ENCODE data around the gene PIN4.
"Not testable (repeated sequence)": the region's sequence is repeated elsewhere in the genome, so short reads cannot be mapped to it uniquely, and the experiment has no call there.

PIN4 gene

GRCh38 chrX:72181178-72182125 lies at the start of gene PIN4:
TSS of gene PIN4 (plus strand) at chrX:72181757. CDS start at chrX:72181786, 29 bp downstream.
- peak; percentile 52 to 66 for DNase-seq (ENCODE audit: low read depth in 2 of 2)

- DNase-seq (ENCODE audit: low read depth in 2 of 2), result no peak
Observed at GRCh38 chrX:72132456-72132855, 49.1 kb upstream of the PIN4 start.

- DNase-seq (ENCODE audit: low read depth in 2 of 2), result no peak
Observed at GRCh38 chrX:72133851-72134546, 47.6 kb upstream of the PIN4 start.

- no peak for DNase-seq (ENCODE audit: low read depth in 2 of 2)
Observed at GRCh38 chrX:72137846-72138495, 43.6 kb upstream of the PIN4 start.

GRCh38 chrX:72139538-72139937 lies 42.0 kb upstream of the PIN4 start:
- no peak for DNase-seq (ENCODE audit: low read depth in 2 of 2)

GRCh38 chrX:72141372-72142004 lies 40.1 kb upstream of the PIN4 start:
- no peak for DNase-seq (ENCODE audit: low read depth in 2 of 2)

- DNase-seq (ENCODE audit: low read depth in 2 of 2), result no peak
Observed at GRCh38 chrX:72142094-72142793, 39.3 kb upstream of the PIN4 start.

GRCh38 chrX:72142794-72143608 lies 38.6 kb upstream of the PIN4 start:
- DNase-seq (ENCODE audit: low read depth in 2 of 2), result no peak

GRCh38 chrX:72143609-72143907 lies 38.0 kb upstream of the PIN4 start:
- no peak for DNase-seq (ENCODE audit: low read depth in 2 of 2)

- DNase-seq (ENCODE audit: low read depth in 2 of 2), result no peak
Observed at GRCh38 chrX:72145181-72145580, 36.4 kb upstream of the PIN4 start.

GRCh38 chrX:72146527-72146926 lies 35.0 kb upstream of the PIN4 start:
- no peak for DNase-seq (ENCODE audit: low read depth in 2 of 2)

- DNase-seq (ENCODE audit: low read depth in 2 of 2), result no peak
Observed at GRCh38 chrX:72158773-72159172, 22.8 kb upstream of the PIN4 start.

GRCh38 chrX:72159769-72160168 lies 21.8 kb upstream of the PIN4 start:
- DNase-seq (ENCODE audit: low read depth in 2 of 2), result no peak

GRCh38 chrX:72165551-72165950 lies 16.0 kb upstream of the PIN4 start:
- DNase-seq (ENCODE audit: low read depth in 2 of 2), result no peak

GRCh38 chrX:72169008-72169728 lies 12.4 kb upstream of the PIN4 start:
- DNase-seq (ENCODE audit: low read depth in 2 of 2), result no peak

- DNase-seq (ENCODE audit: low read depth in 2 of 2), result not testable (repeated sequence)
Observed at GRCh38 chrX:72176289-72176688, 5.3 kb upstream of the PIN4 start.

GRCh38 chrX:72176981-72177380 lies 4.6 kb upstream of the PIN4 start:
- no peak for DNase-seq (ENCODE audit: low read depth in 2 of 2)

GRCh38 chrX:72180539-72180938 lies 1.0 kb upstream of the PIN4 start:
- DNase-seq (ENCODE audit: low read depth in 2 of 2), result no peak

GRCh38 chrX:72182924-72183323 lies 1.4 kb downstream of the PIN4 start:
- DNase-seq (ENCODE audit: low read depth in 2 of 2), result no peak

Measured in stimulated activated CD8-positive, alpha-beta memory T cell treated with anti-CD3 and anti-CD28 coated beads, Interleukin-2, amount 100 ng/mL, for 1 hour (primary cell).